GM23338 (cell line): ENCODE data around the gene CTDSP2.

Experiments
- EZH2 ChIP-seq: fragments of 200-600 bp; sonication (generic); IDR thresholded peaks from one replicate; pipeline ENCODE4 v1.8.0; 2017; ENCODE audit warnings: antibody characterized with exemption, mild to moderate bottlenecking, low read depth; ENCODE audit not compliant: unreplicated experiment
- POLR2AphosphoS5 ChIP-seq: IDR thresholded peaks from 2 replicates; pipeline ENCODE4 v1.6.1; 2016; ENCODE audit warnings: antibody characterized with exemption, low read depth
- TF ChIP-seq, protein P1 (sequence below), 2 experiments: fragments of 200-600 bp in 1 of 2; sonication (generic) in 1 of 2; conservative IDR thresholded peaks; 2 replicates each; pipeline versions ENCODE4 v1.5.1 to v1.6.1; 2016 to 2017; ENCODE audit warnings: antibody characterized with exemption in 2 of 2, low read depth in 2 of 2, mild to moderate bottlenecking in 2 of 2, moderate library complexity in 1 of 2

DNA sequence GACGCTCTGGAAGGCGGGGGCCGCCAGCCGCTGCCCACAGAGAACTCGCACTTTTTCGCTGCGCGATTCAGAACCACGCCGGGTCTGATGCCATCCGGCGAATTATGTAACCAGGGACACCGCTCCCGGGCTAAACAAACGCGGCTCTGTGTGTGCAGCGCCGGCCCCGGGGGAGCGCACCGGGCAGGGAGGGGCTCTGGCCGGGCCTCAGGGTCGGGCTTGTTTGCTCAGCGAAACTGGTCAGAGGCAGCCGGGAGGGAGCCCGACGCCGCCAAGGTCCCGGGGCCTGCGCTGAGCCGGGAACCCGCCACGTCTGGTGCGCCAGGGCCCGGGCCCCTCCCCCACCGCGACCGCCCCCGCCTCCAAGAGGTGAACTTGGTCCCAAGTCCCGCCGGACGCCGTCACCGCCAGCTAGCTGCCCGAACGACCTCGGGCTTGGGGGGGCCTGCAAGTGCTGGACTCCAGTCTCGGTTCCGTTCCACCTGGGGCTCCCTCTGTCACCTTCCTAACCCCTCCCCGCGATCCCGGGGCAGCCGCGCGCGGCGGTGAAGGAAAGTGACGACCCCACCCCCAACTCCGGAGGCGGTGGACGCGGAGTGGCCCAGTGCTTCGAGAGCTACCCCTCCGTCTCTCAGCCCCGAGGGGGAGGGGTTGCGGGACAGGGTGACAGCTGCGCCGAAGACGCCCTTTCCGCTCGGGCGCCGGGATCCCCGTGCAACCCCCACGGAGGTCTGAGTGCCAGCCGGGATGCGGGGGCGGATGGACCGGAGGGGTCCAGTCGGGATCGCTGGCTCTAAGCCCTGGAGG is 848 bp downstream of the CTDSP2 start:
- TF ChIP-seq, protein P1, sequence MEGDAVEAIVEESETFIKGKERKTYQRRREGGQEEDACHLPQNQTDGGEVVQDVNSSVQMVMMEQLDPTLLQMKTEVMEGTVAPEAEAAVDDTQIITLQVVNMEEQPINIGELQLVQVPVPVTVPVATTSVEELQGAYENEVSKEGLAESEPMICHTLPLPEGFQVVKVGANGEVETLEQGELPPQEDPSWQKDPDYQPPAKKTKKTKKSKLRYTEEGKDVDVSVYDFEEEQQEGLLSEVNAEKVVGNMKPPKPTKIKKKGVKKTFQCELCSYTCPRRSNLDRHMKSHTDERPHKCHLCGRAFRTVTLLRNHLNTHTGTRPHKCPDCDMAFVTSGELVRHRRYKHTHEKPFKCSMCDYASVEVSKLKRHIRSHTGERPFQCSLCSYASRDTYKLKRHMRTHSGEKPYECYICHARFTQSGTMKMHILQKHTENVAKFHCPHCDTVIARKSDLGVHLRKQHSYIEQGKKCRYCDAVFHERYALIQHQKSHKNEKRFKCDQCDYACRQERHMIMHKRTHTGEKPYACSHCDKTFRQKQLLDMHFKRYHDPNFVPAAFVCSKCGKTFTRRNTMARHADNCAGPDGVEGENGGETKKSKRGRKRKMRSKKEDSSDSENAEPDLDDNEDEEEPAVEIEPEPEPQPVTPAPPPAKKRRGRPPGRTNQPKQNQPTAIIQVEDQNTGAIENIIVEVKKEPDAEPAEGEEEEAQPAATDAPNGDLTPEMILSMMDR (conservative IDR thresholded peaks at IDR 0.05; ENCODE audit: low read depth in 2 of 2), result no peak
- TF ChIP-seq POLR2AphosphoS5 (no peak; the same call in 1 of the 2 replicates), EZH2 (no peak)
